Ovary (tissue), 3 donors: Measurements from ENCODE around the gene SEC14L2.

Experiments
- CTCF ChIP-seq, 3 donors: fragments of 450-650 bp in 2 of 3; fragments of 200-600 bp in 1 of 3; IDR thresholded peaks; one replicate each; pipeline versions ENCODE4 v1.5.1 to v1.8.0; 2016 to 2022; ENCODE audit warnings: antibody characterized with exemption in 3 of 3, mild to moderate bottlenecking in 1 of 3
- EP300 ChIP-seq: sonication (generic); formaldehyde crosslinking; IDR thresholded peaks from one replicate; pipeline ENCODE4 v1.6.1; 2017; ENCODE audit warnings: antibody characterized with exemption
- POLR2A ChIP-seq: fragments of 450-650 bp; IDR thresholded peaks from one replicate; pipeline ENCODE4 v1.6.1; 2017; ENCODE audit warnings: antibody characterized with exemption, mild to moderate bottlenecking, moderate library complexity
- donor health status: DM: no; HTN: no; CAD: no.

- TF ChIP-seq POLR2A (no peak), CTCF (IDR thresholded peaks at IDR 0.05) (no peak), EP300 (no peak)
These were observed 29.0 kb downstream of the SEC14L2 start, which contains the start of gene MTFP1 for GRCh38 chr22:30425616-30426387.
